NCI-H345 treated with DMSO at 0.1 percent for 48 hours (cell line): Measurements from ENCODE around the gene SART1.

Experiments used
- DNase-seq: peaks from one replicate; lab custom pipeline; 2025; ENCODE audit not compliant: unreplicated experiment; lab: John Stamatoyannopoulos, UW

SART1 gene

DNA sequence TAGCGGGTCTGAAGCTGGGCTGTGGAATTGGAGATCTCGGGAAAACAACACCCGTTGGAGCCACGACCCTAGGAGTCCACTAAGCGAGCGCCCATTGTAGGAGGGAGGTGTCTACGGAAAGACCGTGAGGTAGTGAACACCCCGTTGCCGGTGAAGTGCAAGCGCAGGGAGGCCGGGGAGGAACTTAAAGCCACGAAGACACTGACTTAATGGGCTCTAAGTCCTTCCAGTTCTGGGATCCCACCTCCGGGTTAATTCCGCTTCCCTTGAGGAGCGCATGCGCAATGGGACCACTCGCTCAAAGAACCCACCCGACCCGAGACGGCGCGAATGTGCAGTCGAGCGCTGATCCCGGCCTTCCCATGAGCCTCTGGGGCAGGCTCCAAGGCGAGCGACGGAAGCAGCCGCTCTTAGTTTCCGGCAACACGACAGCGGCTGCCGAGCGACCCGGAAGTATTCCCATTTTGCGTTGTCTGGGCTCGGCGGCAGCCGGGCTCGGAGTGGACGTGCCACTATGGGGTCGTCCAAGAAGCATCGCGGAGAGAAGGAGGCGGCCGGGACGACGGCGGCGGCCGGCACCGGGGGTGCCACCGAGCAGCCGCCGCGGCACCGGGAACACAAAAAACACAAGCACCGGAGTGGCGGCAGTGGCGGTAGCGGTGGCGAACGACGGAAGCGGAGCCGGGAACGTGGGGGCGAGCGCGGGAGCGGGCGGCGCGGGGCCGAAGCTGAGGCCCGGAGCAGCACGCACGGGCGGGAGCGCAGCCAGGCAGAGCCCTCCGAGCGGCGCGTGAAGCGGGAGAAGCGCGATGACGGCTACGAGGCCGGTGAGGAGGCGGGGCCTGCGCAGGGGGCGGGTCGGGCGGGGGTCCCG is at the start of gene SART1:
TSS of gene SART1 (plus strand) at position 468 of the 874 bp plus-strand sequence. CDS start at position 515, 47 bp downstream.
- peak; percentile 95 for DNase-seq

DNA sequence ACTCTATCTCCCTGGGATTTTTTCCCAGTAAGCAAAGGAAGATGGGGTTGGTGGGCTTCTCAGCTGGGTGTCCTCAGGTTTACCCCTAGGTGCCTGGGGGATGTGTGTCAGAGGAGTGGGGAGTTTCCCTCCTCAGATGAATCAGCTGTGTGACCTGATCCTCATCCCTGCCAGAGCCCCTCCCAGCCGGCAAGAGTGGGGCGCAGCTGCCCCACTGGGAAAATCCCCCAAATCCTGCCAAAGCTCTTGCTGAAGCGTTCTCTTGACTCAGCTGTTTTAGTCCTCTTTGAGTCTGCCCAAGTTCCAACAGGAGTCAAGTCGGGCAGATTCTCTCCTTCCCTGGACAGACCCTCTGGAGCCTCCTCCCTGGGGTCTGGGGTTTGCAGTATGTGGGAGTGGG is 48.7 kb upstream of the SART1 start:
- DNase-seq = no peak

- no peak for DNase-seq
Measured at GRCh38 chr11:65915101-65915820, 46.3 kb upstream of the SART1 start.

- DNase-seq = no peak
Measured at GRCh38 chr11:65915821-65916251, 45.7 kb upstream of the SART1 start.

- DNase-seq = no peak
Measured at GRCh38 chr11:65916391-65916790, 45.1 kb upstream of the SART1 start.

- no peak for DNase-seq
Measured at GRCh38 chr11:65917077-65917433, 44.5 kb upstream of the SART1 start.

DNA sequence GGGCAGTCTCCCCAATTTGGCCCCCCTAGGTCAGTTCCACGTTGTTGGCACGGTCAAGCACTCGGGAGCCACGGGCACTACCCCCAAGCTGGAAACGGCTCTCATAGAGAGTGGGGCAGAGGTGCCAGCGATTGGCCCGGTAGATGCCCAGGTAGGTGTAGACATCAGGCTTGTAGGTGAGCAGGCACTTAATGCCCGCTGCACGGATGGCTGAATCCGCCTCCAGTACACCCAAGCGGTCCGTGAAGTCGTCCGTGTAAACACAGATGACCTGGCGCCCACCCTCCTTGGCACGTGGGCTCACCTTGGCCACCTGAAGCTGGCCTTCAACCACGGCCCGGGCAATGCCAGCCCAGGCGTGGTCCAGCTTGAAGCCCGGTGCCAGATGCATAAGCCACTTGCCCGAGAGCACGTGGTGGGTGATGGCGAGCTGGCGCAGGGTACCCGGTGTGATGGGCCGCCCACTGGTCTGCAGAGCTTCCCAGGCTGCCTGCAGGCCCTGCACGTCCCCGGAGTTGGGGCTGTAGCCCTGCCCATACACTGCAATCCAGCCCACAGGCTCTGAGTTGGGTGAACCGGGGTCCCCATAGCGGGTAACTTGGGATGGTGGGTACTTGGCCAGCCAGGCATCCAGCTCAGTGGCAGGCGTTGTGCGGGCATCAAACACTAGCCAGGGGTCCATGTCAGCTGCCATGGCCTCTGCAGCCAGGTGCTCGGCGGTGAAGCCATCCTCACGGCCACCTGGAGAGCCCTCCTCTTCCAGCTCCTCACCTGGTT is 43.9 kb upstream of the SART1 start:
- DNase-seq = no peak

GRCh38 chr11:65918211-65919140 is 43.1 kb upstream of the SART1 start, which contains the start of gene C11orf68:
Gene C11orf68, minus strand, starts transcription at chr11:65919062. Its CDS starts 31 bp downstream, at chr11:65919031.
- DNase-seq = no peak

DNA sequence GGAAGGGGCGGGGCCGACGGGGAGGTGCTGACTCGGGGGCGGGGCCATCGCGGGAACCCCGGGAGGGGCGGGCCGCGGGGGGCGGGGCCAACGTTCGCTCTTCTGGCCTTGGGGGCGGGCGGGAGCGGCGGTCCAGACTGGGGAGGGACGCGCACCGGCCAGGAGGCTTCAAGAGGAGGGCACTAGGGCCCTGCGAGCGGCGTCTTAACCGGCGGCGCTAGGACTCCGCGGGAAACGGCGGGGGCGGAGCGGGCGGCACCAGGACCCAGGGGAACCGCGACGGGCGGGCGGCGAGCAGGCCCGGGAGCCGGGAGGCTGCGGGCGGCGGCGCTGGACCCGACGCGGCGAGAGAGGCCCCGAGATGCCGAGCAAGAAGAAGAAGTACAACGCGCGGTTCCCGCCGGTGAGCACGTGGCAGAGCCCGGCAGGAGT is 42.4 kb upstream of the SART1 start, which contains the start of gene DRAP1:
TSS of gene DRAP1 (plus strand) at position 286 of the 432 bp plus-strand sequence. CDS start at position 362, 76 bp downstream.
- peak; percentile 98 for DNase-seq

GRCh38 chr11:65919573-65920371 is 41.8 kb upstream of the SART1 start:
- DNase-seq = no peak

- no peak for DNase-seq
Measured at GRCh38 chr11:65920372-65920802, 41.1 kb upstream of the SART1 start.

DNA sequence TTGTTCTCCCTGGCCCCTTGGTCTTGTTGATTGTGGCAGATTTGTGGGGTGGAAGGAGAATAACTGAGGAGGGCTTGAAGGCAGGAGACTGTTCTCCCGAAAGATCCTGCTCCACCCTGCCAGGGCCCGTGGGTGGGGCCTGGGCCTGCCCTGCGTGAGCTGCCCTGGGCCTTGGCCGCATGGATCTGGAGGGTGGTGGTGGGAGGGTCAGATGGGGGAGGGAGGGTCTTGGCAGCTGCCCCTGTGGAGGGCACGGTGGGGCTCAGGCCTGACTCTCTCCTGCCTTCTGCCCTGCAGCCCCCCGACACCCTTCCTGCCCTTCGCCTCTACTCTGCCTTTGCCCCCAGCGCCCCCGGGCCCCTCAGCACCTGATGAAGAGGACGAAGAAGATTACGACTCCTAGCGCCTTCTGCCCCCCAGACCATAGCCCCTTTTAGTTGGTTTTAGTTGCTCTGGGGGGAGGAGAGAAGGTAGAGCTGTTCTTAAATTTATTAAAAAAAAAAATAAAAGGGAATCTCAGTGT is 40.4 kb upstream of the SART1 start:
- DNase-seq = no peak

DNA sequence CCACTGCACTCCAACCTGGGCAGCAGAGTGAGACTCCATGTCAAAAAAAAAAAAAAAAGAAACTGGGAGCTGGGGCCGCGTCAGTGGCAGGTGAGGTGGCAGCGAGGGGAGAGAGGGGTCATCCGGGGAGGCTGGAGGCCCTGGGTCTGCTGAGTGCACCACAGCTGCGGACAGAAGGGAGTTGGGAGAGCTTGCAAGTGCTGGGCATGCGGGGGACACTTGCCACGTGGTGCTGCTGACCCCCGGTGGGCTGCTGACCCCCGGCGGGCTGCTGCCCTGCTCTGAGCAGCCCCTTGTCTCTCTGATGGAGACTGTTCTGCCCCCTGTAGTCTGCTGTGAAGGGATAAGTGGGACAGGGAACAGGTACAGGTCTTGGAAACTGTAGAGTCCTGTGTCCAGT is 39.7 kb upstream of the SART1 start:
- no peak for DNase-seq

- DNase-seq = no peak
Measured at GRCh38 chr11:65922565-65922964, 39.0 kb upstream of the SART1 start.

DNA sequence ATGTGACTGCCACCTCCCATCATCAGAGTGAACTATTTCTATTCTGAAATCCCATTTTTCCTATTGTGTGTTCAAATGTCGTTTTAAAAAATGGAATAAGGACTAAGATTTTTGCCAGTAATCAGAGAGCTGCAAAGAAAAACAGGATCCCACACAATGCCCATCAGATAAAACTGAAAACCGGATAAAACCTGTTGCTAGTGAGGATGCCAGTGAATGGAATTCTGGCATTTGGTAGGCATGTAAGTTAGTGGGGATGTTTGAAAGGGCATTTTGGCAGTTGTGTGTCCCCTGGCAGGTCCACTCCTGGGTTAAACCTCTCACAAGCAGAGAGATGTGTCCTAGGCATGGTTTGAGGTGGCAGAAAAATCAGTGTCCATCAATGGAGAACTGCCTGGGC is 36.1 kb upstream of the SART1 start:
- no peak for DNase-seq

DNA sequence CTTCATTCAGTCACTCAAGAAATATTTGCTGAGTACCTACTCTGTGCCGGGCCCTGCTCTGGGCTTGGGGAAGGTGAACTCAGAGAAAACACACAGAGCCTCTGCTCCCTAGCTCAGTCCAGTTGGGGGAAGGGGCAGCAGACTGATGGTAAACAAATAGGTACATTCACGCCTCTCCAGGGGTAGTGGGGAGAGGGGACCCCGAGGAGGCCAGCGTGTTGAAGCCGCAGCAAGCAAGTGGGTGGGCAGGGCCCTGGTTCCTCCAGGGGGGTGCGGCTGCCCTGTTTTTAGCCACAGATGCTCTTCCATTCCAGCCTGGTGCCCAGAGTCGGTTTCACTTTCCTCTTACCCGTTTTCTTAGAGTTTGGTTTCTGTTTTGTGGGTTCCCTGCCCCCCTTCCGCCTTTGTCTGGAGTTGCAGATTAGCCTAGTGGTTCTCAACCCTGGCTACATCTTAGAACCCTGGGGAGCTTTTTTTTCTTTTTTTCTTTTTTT is 33.6 kb upstream of the SART1 start:
- no peak for DNase-seq

- DNase-seq = no peak
Measured at GRCh38 chr11:65928667-65929066, 32.9 kb upstream of the SART1 start.

- DNase-seq = no peak
Measured at GRCh38 chr11:65931773-65932557, 29.6 kb upstream of the SART1 start.
